Activated T-helper 2 cell treated with anti-CD3 and anti-CD28 coated beads, Interferon-gamma antibody, Interleukin-2, Interleukin-4, amounts not matched to agents 10 μg/mL and 5 μg/mL and 100 μg/mL, durations not matched to agents 14 hours and 24 hours and 36 hours (primary cell): ENCODE data around the gene SCN4B. TPM values are rescaled to one million over a fixed set of nuclear protein-coding genes. Genes with fewer than 3 reads are reported as not detected.

Experiments
- DNase-seq: peaks from one replicate; pipeline ENCODE4 v3.0.0; 2021; ENCODE audit warnings: low spot score
- H3K27ac Mint-ChIP-seq: one replicate; pipeline ENCODE4 v1.8.0; 2021; ENCODE audit warnings: mixed read lengths
- H3K27me3 Mint-ChIP-seq: one replicate; pipeline ENCODE4 v1.8.0; 2021; ENCODE audit warnings: low read depth, mixed read lengths
- H3K36me3 Mint-ChIP-seq: one replicate; pipeline ENCODE4 v1.8.0; 2021; ENCODE audit warnings: low read depth, mixed read lengths
- H3K4me1 Mint-ChIP-seq: one replicate; pipeline ENCODE4 v1.8.0; 2021; ENCODE audit warnings: low read depth, mixed read lengths
- H3K4me3 Mint-ChIP-seq: one replicate; pipeline ENCODE4 v1.8.0; 2021; ENCODE audit warnings: low read depth, mild to moderate bottlenecking, moderate library complexity, mixed read lengths
- H3K9me3 Mint-ChIP-seq: one replicate; pipeline ENCODE4 v1.8.0; 2021; ENCODE audit warnings: mixed read lengths
- intact Hi-C: fragments of 100-400 bp; cut with micrococcal nuclease; formaldehyde crosslinking; loops from one replicate; pipeline ENCODE4 v1.15.1; 2023
- total RNA-seq: library from RNA; stranded (reverse); gene quantifications from 2 replicates; pipeline ENCODE4 v1.2.3, GENCODE V29; 2022

SCN4B gene
- total RNA-seq, 1 donor from 2014 or later = 0.32 TPM

GRCh38 chr11:118155776-118156530 is 3.3 kb upstream of the SCN4B start:
- H3K4me1 Mint-ChIP-seq = peaks cover 6% of the 10 kb centered on the region
- peaks cover 73% of the 10 kb centered on the region for H3K27me3 Mint-ChIP-seq
- H3K9me3 Mint-ChIP-seq = no peaks in the 10 kb centered on the region
- H3K4me3 Mint-ChIP-seq = no peak overlapping the region
- H3K36me3 Mint-ChIP-seq = no peaks in the 10 kb centered on the region
- H3K27ac Mint-ChIP-seq = no peak overlapping the region
- no peak for DNase-seq
- intact Hi-C loops = no loop called here

- intact Hi-C loops = no loop called here
- no peaks in the 10 kb centered on the region for H3K36me3 Mint-ChIP-seq
- H3K4me3 Mint-ChIP-seq = no peak overlapping the region
- H3K27me3 Mint-ChIP-seq = peaks cover 83% of the 10 kb centered on the region
- H3K27ac Mint-ChIP-seq = no peak overlapping the region
- H3K4me1 Mint-ChIP-seq = peaks cover 6% of the 10 kb centered on the region
- H3K9me3 Mint-ChIP-seq = no peaks in the 10 kb centered on the region
- DNase-seq = no peak
Measured at GRCh38 chr11:118154641-118155040, 2.0 kb upstream of the SCN4B start.

GRCh38 chr11:118153976-118154375 is 1.4 kb upstream of the SCN4B start:
- Mint-ChIP-seq H3K4me3 (peak overlapping the region; percentile 65), H3K4me1 (peaks cover 6% of the 10 kb centered on the region), H3K36me3 (no peaks in the 10 kb centered on the region), H3K9me3 (no peaks in the 10 kb centered on the region), H3K27me3 (peaks cover 80% of the 10 kb centered on the region), H3K27ac (no peak overlapping the region)
- DNase-seq = no peak
- intact Hi-C loops = no loop called here

GRCh38 chr11:118153516-118153915 is 893 bp upstream of the SCN4B start:
- no peaks in the 10 kb centered on the region for H3K36me3 Mint-ChIP-seq
- intact Hi-C loops = no loop called here
- H3K9me3 Mint-ChIP-seq = no peaks in the 10 kb centered on the region
- H3K27ac Mint-ChIP-seq = no peak overlapping the region
- peak overlapping the region; percentile 65 for H3K4me3 Mint-ChIP-seq
- peaks cover 6% of the 10 kb centered on the region for H3K4me1 Mint-ChIP-seq
- no peak for DNase-seq
- H3K27me3 Mint-ChIP-seq = peaks cover 81% of the 10 kb centered on the region

- no peak for DNase-seq
- Mint-ChIP-seq H3K27ac (no peak overlapping the region), H3K9me3 (no peaks in the 10 kb centered on the region), H3K27me3 (peaks cover 80% of the 10 kb centered on the region), H3K36me3 (no peaks in the 10 kb centered on the region), H3K4me1 (peaks cover 6% of the 10 kb centered on the region), H3K4me3 (peak overlapping the region; percentile 45)
- intact Hi-C loops = no loop called here
Measured at GRCh38 chr11:118152020-118152551, 537 bp downstream of the SCN4B start.

GRCh38 chr11:118151431-118151830 is 1.2 kb downstream of the SCN4B start:
- intact Hi-C loops = no loop called here
- H3K36me3 Mint-ChIP-seq = no peaks in the 10 kb centered on the region
- H3K9me3 Mint-ChIP-seq = no peaks in the 10 kb centered on the region
- no peak overlapping the region for H3K27ac Mint-ChIP-seq
- DNase-seq = no peak
- H3K4me3 Mint-ChIP-seq = no peak overlapping the region
- peaks cover 2% of the 10 kb centered on the region for H3K4me1 Mint-ChIP-seq
- peaks cover 77% of the 10 kb centered on the region for H3K27me3 Mint-ChIP-seq

GRCh38 chr11:118149493-118149892 is 3.1 kb downstream of the SCN4B start:
- peaks cover 67% of the 10 kb centered on the region for H3K27me3 Mint-ChIP-seq
- no peaks in the 10 kb centered on the region for H3K9me3 Mint-ChIP-seq
- no peaks in the 10 kb centered on the region for H3K36me3 Mint-ChIP-seq
- H3K27ac Mint-ChIP-seq = no peak overlapping the region
- H3K4me3 Mint-ChIP-seq = no peak overlapping the region
- intact Hi-C loops = loop anchor here (5.0 to 10.0 kb wide), 2 partner anchors 203 to 345 kb away; no protein-coding TSS in a partner anchor
- no peak for DNase-seq
- H3K4me1 Mint-ChIP-seq = peaks cover 3% of the 10 kb centered on the region

- Mint-ChIP-seq H3K27me3 (peaks cover 67% of the 10 kb centered on the region), H3K27ac (no peak overlapping the region), H3K4me3 (no peak overlapping the region), H3K4me1 (peaks cover 3% of the 10 kb centered on the region), H3K36me3 (no peaks in the 10 kb centered on the region), H3K9me3 (no peaks in the 10 kb centered on the region)
- intact Hi-C loops = loop anchor here (5.0 to 10.0 kb wide), 2 partner anchors 203 to 344 kb away; no protein-coding TSS in a partner anchor
- no peak for DNase-seq
Measured at GRCh38 chr11:118148856-118149255, 3.8 kb downstream of the SCN4B start.

GRCh38 chr11:118148240-118148639 is 4.4 kb downstream of the SCN4B start:
- intact Hi-C loops = loop anchor here (5.0 to 10.0 kb wide), 2 partner anchors 204 to 343 kb away; no protein-coding TSS in a partner anchor
- Mint-ChIP-seq H3K27me3 (peaks cover 64% of the 10 kb centered on the region), H3K4me1 (peaks cover 3% of the 10 kb centered on the region), H3K4me3 (no peak overlapping the region), H3K36me3 (no peaks in the 10 kb centered on the region), H3K9me3 (no peaks in the 10 kb centered on the region), H3K27ac (no peak overlapping the region)
- DNase-seq = no peak

GRCh38 chr11:118147502-118147901 is 5.1 kb downstream of the SCN4B start:
- H3K4me1 Mint-ChIP-seq = peaks cover 6% of the 10 kb centered on the region
- intact Hi-C loops = loop anchor here (5.0 to 10.0 kb wide), 2 partner anchors 205 to 343 kb away; no protein-coding TSS in a partner anchor
- DNase-seq = no peak
- no peaks in the 10 kb centered on the region for H3K9me3 Mint-ChIP-seq
- H3K36me3 Mint-ChIP-seq = no peaks in the 10 kb centered on the region
- H3K27ac Mint-ChIP-seq = no peak overlapping the region
- H3K27me3 Mint-ChIP-seq = peaks cover 68% of the 10 kb centered on the region
- H3K4me3 Mint-ChIP-seq = no peak overlapping the region

GRCh38 chr11:118146554-118146953 is 6.1 kb downstream of the SCN4B start:
- H3K36me3 Mint-ChIP-seq = no peaks in the 10 kb centered on the region
- intact Hi-C loops = loop anchor here (5.0 to 10.0 kb wide), 2 partner anchors 206 to 342 kb away; no protein-coding TSS in a partner anchor
- peaks cover 6% of the 10 kb centered on the region for H3K4me1 Mint-ChIP-seq
- no peaks in the 10 kb centered on the region for H3K9me3 Mint-ChIP-seq
- no peak overlapping the region for H3K27ac Mint-ChIP-seq
- no peak for DNase-seq
- H3K27me3 Mint-ChIP-seq = peaks cover 70% of the 10 kb centered on the region
- peak overlapping the region; percentile 77 for H3K4me3 Mint-ChIP-seq

GRCh38 chr11:118145285-118146227 is 7.1 kb downstream of the SCN4B start:
- no peaks in the 10 kb centered on the region for H3K9me3 Mint-ChIP-seq
- intact Hi-C loops = loop anchor here (1.0 to 10.0 kb wide), 6 partner anchors 26 to 465 kb away; no protein-coding TSS in a partner anchor
- H3K4me1 Mint-ChIP-seq = peaks cover 6% of the 10 kb centered on the region
- DNase-seq = peak; percentile 83
- H3K27me3 Mint-ChIP-seq = peaks cover 66% of the 10 kb centered on the region
- peak overlapping the region; percentile 24 for H3K27ac Mint-ChIP-seq
- H3K4me3 Mint-ChIP-seq = peak overlapping the region; percentile 81
- H3K36me3 Mint-ChIP-seq = no peaks in the 10 kb centered on the region
